NOMO-1 (cell line): ENCODE data around the gene KLRF1.
A peak's percentile ranks its signal among the peaks of the same experiment; 100 is the strongest.
"Not testable (repeated sequence)": the region's sequence is repeated elsewhere in the genome, so short reads cannot be mapped to it uniquely, and the experiment has no call there.

ENCODE experiments used
- DNase-seq, 2 experiments: peaks; one replicate each; lab custom pipeline; 2025; ENCODE audit not compliant: unreplicated experiment in 2 of 2; lab: John Stamatoyannopoulos, UW

The KLRF1 gene

DNA sequence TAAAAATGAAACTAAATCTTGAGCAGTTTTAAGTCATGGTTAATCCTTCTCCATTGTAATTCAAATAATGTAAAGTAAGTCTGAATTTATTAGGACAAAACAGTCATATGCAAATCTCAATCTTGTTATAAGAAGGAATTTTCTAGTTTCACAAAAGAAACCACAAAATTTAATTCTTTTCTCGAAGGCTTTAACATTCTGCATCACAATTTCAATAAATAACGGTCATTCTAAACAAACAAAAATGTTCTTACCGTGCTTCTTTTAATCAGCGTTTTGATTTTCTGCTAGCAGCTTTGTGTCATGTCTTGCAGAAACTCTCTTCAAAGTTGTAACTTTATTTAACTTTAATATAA is 41.6 kb downstream of the KLRF1 start:
- DNase-seq: no peak

GRCh38 chr12:9869307-9870161 is 42.3 kb downstream of the KLRF1 start, which contains the start of gene CLEC2B:
TSS of gene CLEC2B (minus strand) at chr12:9869354.
- DNase-seq: peak; percentile 36 to 86

DNA sequence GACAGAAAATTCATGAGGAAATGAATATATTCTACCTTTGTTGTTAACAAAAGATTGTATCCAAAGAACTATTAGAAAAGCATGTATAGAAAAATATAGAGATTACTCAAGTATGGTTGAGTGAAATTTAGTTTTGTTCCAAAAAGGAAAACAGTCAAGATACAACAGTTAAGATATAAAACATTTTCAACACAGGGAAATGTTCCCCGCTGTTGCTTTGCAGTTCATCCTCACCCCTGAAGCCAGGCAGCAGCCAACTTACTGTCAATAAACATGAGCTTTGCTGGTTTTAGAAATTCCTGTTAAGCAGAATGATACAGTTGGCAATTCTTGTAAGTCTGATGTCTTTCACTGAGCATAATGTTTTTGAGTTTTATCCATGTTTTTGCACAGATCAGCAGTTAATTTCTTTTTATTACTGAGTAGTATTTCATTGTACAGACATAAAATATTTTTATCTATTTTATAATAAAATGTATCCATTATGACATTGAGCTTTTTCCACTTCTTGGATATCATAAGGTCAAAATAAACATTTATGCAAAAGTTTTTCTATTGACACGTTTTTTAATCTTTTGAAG is 43.1 kb downstream of the KLRF1 start:
- no peak for DNase-seq

DNA sequence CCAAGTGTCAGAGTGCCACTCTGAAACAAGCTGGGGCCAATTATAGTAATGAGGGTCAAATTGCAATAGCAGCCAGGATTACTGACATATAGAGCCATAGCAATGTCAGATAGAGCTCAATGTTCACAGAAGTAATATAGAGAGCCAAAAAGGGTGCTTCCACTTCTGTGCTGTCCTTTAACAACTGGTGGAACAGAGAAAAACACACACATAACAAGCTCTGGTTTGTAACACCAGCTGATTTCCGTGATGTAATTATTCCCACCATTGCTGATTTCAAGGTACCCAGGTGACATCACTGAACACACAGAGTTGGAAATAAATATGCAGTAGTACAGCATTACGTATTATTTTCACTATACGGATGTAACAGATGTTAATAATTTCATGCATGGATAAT is 44.9 kb downstream of the KLRF1 start:
- DNase-seq: no peak

GRCh38 chr12:9872742-9873141 is 45.5 kb downstream of the KLRF1 start:
- no peak for DNase-seq

GRCh38 chr12:9876120-9876519 is 48.8 kb downstream of the KLRF1 start:
- not testable (repeated sequence) for DNase-seq

- DNase-seq: no peak
Measured at GRCh38 chr12:9880532-9881078, 53.3 kb downstream of the KLRF1 start.

- DNase-seq: no peak
Measured at GRCh38 chr12:9881246-9881645, 54.0 kb downstream of the KLRF1 start, which contains the start of gene KLRF2. TSS of gene KLRF2 (plus strand) at chr12:9881489. CDS start at chr12:9881596, 107 bp downstream.

- no peak for DNase-seq
Measured at GRCh38 chr12:9881988-9882387, 54.7 kb downstream of the KLRF1 start.

GRCh38 chr12:9883175-9883574 is 55.9 kb downstream of the KLRF1 start:
- DNase-seq: no peak

GRCh38 chr12:9888665-9889273 is 61.5 kb downstream of the KLRF1 start:
- no peak for DNase-seq
